Sigmoid colon (tissue), 4 donors: ENCODE results near the gene IL24.

ENCODE experiments used
- EP300 ChIP-seq, 4 donors: sonication (generic); formaldehyde crosslinking; IDR thresholded peaks; one replicate each; pipeline ENCODE4 v1.6.1; 2017; ENCODE audit warnings: antibody characterized with exemption in 4 of 4
- POLR2A ChIP-seq, 2 donors: fragments of 450-650 bp; IDR thresholded peaks; one replicate each; pipeline ENCODE4 v1.6.1; 2016; ENCODE audit warnings: antibody characterized with exemption in 2 of 2, mild to moderate bottlenecking in 2 of 2, moderate library complexity in 2 of 2
- POLR2AphosphoS5 ChIP-seq, 4 donors: sonication (generic); formaldehyde crosslinking; IDR thresholded peaks; one replicate each; pipeline ENCODE4 v1.6.1; 2017; ENCODE audit warnings: antibody characterized with exemption in 4 of 4
- TF ChIP-seq, protein P1 (sequence below), 4 experiments: fragments of 450-650 bp in 3 of 4; fragments of 200-600 bp in 1 of 4; IDR thresholded peaks; one replicate each; pipeline ENCODE4 v1.5.1; 2016 to 2019; ENCODE audit warnings: antibody characterized with exemption in 4 of 4, mild to moderate bottlenecking in 3 of 4, moderate library complexity in 2 of 4

DNA sequence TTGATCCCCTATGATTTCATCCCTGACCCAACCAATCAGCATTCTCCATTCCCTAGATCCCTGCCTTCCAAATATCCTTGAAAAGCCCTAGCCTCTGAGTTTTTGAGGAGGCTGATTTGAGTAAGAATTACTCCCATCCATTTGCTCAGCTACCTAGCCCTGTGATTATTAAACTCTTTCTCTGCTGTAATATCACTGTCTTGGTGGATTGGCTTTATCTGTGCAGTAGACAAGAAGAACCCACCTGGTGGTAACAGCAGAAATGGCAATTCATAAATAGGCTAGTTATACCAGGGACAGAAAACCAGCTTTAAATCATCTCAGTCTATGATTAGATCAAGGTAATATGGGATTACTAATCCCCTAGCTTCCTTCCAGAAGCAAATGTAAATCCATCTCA, 18.8 kb upstream of the IL24 start:
- TF ChIP-seq, protein P1, sequence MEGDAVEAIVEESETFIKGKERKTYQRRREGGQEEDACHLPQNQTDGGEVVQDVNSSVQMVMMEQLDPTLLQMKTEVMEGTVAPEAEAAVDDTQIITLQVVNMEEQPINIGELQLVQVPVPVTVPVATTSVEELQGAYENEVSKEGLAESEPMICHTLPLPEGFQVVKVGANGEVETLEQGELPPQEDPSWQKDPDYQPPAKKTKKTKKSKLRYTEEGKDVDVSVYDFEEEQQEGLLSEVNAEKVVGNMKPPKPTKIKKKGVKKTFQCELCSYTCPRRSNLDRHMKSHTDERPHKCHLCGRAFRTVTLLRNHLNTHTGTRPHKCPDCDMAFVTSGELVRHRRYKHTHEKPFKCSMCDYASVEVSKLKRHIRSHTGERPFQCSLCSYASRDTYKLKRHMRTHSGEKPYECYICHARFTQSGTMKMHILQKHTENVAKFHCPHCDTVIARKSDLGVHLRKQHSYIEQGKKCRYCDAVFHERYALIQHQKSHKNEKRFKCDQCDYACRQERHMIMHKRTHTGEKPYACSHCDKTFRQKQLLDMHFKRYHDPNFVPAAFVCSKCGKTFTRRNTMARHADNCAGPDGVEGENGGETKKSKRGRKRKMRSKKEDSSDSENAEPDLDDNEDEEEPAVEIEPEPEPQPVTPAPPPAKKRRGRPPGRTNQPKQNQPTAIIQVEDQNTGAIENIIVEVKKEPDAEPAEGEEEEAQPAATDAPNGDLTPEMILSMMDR (IDR thresholded peaks at IDR 0.05) = no peak
- no peak for TF ChIP-seq EP300 (IDR thresholded peaks at IDR 0.05)
- no peak for TF ChIP-seq POLR2A (IDR thresholded peaks at IDR 0.05)
- no peak for TF ChIP-seq POLR2AphosphoS5 (IDR thresholded peaks at IDR 0.05)
